K562 (cell line): ENCODE results near the gene LCNL1. TPM values are rescaled to one million over a fixed set of nuclear protein-coding genes. Genes with fewer than 3 reads are reported as not detected.

Experiments
- CBX5 ChIP-seq: IDR thresholded peaks from 2 replicates; pipeline ENCODE4 v1.6.1; 2014; ENCODE audit warnings: low read depth, borderline replicate concordance
- CREB5 ChIP-seq: fragments of 250-450 bp; sonication (Bioruptor Pico); IDR thresholded peaks from 2 replicates; pipeline ENCODE4 v1.5.0; 2020; ENCODE audit warnings: mild to moderate bottlenecking
- CSDE1 ChIP-seq, 2 experiments: fragments of 450-650 bp; IDR thresholded peaks; 2 replicates each; pipeline ENCODE4 v1.6.1; 2016; ENCODE audit warnings: mild to moderate bottlenecking in 1 of 2
- ETV1 ChIP-seq: fragments of 450-650 bp; conservative IDR thresholded peaks from 2 replicates; pipeline ENCODE4 v1.6.1; 2016; ENCODE audit warnings: missing genetic modification characterization, control low read depth, low read depth, missing compliant biosample characterization
- KAT2B ChIP-seq: IDR thresholded peaks from one replicate; pipeline ENCODE4 v1.6.1; 2012; ENCODE audit warnings: low read depth, mild to moderate bottlenecking, control low read depth, inconsistent platforms, low read length, moderate library complexity
- POLR2A ChIP-seq: fragments of 450-650 bp; conservative IDR thresholded peaks from 2 replicates; pipeline ENCODE4 v1.6.1; 2016
- ZBTB7A ChIP-seq: IDR thresholded peaks from 2 replicates; pipeline ENCODE4 v1.6.1; 2011; ENCODE audit warnings: low read depth, mild to moderate bottlenecking, low read length, moderate library complexity, borderline replicate concordance; ENCODE audit not compliant: control insufficient read depth
- ZNF253 ChIP-seq: fragments of 250-450 bp; sonication (Bioruptor Pico); conservative IDR thresholded peaks from 2 replicates; pipeline ENCODE4 v1.6.1; 2021; ENCODE audit warnings: mild to moderate bottlenecking
- ZNF695 ChIP-seq: fragments of 450-650 bp; formaldehyde crosslinking; IDR thresholded peaks from 2 replicates; pipeline ENCODE4 v1.4.0; 2020; ENCODE audit warnings: mild to moderate bottlenecking, moderate library complexity
- ZNF707 ChIP-seq: fragments of 250-450 bp; sonication (Bioruptor Pico); conservative IDR thresholded peaks from 2 replicates; pipeline ENCODE4 v1.8.0; 2022; ENCODE audit warnings: inconsistent platforms, mild to moderate bottlenecking, moderate library complexity
- polyA plus RNA-seq, 8 experiments: library from polyadenylated mRNA; depleted of rRNA in 4 of 8; stranded (reverse) in 5 of 8; unstranded in 3 of 8; fragments of >200 nt; fragmentation: Nextera tagmentation in 2 of 8; fragmentation: Illumina TruSeq in 1 of 8; extraction: Ambion mirVana in 2 of 8; extraction: Trizol in 1 of 8; gene quantifications; 2 replicates each; pipeline versions ENCODE4 v1.2.1 to v1.2.3, GENCODE V29; 2011 to 2014; ENCODE audit warnings: inconsistent platforms in 1 of 8, missing spikeins in 1 of 8
- total RNA-seq, 7 experiments: library from RNA; depleted of rRNA in 6 of 7; stranded (reverse); fragments of >200 nt in 6 of 7; fragmentation: Illumina TruSeq in 2 of 7; extraction: Trizol in 2 of 7; gene quantifications; 2 replicates each; pipeline versions ENCODE4 v1.2.1 to v1.2.3, GENCODE V29; 2011 to 2021; ENCODE audit warnings: low replicate concordance in 1 of 7
- TF ChIP-seq, protein P1 (sequence below): fragments of 450-650 bp; IDR thresholded peaks from 2 replicates; pipeline ENCODE4 v1.6.1; 2016; ENCODE audit warnings: mild to moderate bottlenecking
- TF ChIP-seq, protein P2 (sequence below), 2 experiments: fragments of 450-650 bp; formaldehyde crosslinking in 1 of 2; IDR thresholded peaks; 2 replicates each; pipeline versions ENCODE4 v1.4.0 to v1.6.1; 2014 to 2020; ENCODE audit warnings: mild to moderate bottlenecking in 2 of 2, borderline replicate concordance in 1 of 2, low read depth in 1 of 2
- TF ChIP-seq, protein P3 (sequence below): fragments of 250-450 bp; sonication (Bioruptor Pico); IDR thresholded peaks from 2 replicates; pipeline ENCODE4 v1.5.1; 2021; ENCODE audit warnings: mild to moderate bottlenecking

The LCNL1 gene
- total and polyA plus RNA-seq, 9 of the 15 experiments (the other 6 are each of a cell fraction or from before 2014, with no cell fraction given) = 0.04 to 0.16 (median 0.04) TPM; not detected in 4

GRCh38 chr9:136991993-136992818, 9.4 kb downstream of the LCNL1 start, which contains the start of gene PAXX (continued):
- TF ChIP-seq KAT2B (no peak), CSDE1 (IDR thresholded peaks at IDR 0.05) (no peak), ETV1 (tag) (no peak), CBX5 (no peak), POLR2A (peak; percentile 77), ZNF253 (CRISPR knock-in tag) (no peak), ZNF707 (CRISPR knock-in tag) (no peak), CREB5 (no peak), ZNF695 (CRISPR knock-in tag) (no peak), ZBTB7A (peak; percentile 77)
- TF ChIP-seq, protein P1, sequence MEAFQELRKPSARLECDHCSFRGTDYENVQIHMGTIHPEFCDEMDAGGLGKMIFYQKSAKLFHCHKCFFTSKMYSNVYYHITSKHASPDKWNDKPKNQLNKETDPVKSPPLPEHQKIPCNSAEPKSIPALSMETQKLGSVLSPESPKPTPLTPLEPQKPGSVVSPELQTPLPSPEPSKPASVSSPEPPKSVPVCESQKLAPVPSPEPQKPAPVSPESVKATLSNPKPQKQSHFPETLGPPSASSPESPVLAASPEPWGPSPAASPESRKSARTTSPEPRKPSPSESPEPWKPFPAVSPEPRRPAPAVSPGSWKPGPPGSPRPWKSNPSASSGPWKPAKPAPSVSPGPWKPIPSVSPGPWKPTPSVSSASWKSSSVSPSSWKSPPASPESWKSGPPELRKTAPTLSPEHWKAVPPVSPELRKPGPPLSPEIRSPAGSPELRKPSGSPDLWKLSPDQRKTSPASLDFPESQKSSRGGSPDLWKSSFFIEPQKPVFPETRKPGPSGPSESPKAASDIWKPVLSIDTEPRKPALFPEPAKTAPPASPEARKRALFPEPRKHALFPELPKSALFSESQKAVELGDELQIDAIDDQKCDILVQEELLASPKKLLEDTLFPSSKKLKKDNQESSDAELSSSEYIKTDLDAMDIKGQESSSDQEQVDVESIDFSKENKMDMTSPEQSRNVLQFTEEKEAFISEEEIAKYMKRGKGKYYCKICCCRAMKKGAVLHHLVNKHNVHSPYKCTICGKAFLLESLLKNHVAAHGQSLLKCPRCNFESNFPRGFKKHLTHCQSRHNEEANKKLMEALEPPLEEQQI = no peak
- TF ChIP-seq, protein P2, sequence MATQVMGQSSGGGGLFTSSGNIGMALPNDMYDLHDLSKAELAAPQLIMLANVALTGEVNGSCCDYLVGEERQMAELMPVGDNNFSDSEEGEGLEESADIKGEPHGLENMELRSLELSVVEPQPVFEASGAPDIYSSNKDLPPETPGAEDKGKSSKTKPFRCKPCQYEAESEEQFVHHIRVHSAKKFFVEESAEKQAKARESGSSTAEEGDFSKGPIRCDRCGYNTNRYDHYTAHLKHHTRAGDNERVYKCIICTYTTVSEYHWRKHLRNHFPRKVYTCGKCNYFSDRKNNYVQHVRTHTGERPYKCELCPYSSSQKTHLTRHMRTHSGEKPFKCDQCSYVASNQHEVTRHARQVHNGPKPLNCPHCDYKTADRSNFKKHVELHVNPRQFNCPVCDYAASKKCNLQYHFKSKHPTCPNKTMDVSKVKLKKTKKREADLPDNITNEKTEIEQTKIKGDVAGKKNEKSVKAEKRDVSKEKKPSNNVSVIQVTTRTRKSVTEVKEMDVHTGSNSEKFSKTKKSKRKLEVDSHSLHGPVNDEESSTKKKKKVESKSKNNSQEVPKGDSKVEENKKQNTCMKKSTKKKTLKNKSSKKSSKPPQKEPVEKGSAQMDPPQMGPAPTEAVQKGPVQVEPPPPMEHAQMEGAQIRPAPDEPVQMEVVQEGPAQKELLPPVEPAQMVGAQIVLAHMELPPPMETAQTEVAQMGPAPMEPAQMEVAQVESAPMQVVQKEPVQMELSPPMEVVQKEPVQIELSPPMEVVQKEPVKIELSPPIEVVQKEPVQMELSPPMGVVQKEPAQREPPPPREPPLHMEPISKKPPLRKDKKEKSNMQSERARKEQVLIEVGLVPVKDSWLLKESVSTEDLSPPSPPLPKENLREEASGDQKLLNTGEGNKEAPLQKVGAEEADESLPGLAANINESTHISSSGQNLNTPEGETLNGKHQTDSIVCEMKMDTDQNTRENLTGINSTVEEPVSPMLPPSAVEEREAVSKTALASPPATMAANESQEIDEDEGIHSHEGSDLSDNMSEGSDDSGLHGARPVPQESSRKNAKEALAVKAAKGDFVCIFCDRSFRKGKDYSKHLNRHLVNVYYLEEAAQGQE (IDR thresholded peaks at IDR 0.05; ENCODE audit: borderline replicate concordance) = no peak
- TF ChIP-seq, protein P2 (CRISPR knock-in tag; IDR thresholded peaks at IDR 0.05; ENCODE audit: low read depth) = peak; percentile 37; the same call in 1 of the 2 replicates
- TF ChIP-seq, protein P3, sequence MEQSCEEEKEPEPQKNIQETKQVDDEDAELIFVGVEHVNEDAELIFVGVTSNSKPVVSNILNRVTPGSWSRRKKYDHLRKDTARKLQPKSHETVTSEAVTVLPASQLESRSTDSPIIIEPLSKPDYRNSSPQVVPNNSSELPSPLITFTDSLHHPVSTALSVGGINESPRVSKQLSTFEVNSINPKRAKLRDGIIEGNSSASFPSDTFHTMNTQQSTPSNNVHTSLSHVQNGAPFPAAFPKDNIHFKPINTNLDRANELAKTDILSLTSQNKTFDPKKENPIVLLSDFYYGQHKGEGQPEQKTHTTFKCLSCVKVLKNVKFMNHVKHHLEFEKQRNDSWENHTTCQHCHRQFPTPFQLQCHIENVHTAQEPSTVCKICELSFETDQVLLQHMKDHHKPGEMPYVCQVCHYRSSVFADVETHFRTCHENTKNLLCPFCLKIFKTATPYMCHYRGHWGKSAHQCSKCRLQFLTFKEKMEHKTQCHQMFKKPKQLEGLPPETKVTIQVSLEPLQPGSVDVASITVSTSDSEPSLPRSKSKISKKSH (CRISPR knock-in tag) = no peak
